Vagina (tissue), 2 donors: Measurements from ENCODE around the gene ASNSD1. TPM values are rescaled to one million over a fixed set of nuclear protein-coding genes. Genes with fewer than 3 reads are reported as not detected.

Experiments
- DNase-seq, 2 donors: peaks; one replicate each; pipeline ENCODE4 v3.0.0-alpha.2; 2017; ENCODE audit errors: extremely low spot score in 2 of 2
- H3K27ac ChIP-seq: fragments of 200-600 bp; sonication (generic); one replicate; pipeline ENCODE4 v1.5.1; 2019
- H3K27me3 ChIP-seq: fragments of 200-600 bp; sonication (generic); one replicate; pipeline ENCODE4 v1.5.1; 2019
- H3K36me3 ChIP-seq, 2 donors: fragments of 200-600 bp; sonication (generic); one replicate each; pipeline ENCODE4 v1.5.1; 2017 to 2019
- H3K4me1 ChIP-seq: fragments of 200-600 bp; sonication (generic); one replicate; pipeline ENCODE4 v1.5.1; 2019
- H3K4me3 ChIP-seq, 2 donors: fragments of 200-600 bp; sonication (generic); 1 replicate in 1 of 2; 2 replicates in 1 of 2; pipeline ENCODE4 v1.5.1; 2016 to 2019
- H3K9me3 ChIP-seq: fragments of 200-600 bp; sonication (generic); one replicate; pipeline ENCODE4 v1.5.1; 2019
- POLR2A ChIP-seq, 2 donors: fragments of 450-650 bp; IDR thresholded peaks; one replicate each; pipeline ENCODE4 v1.6.1; 2017; ENCODE audit warnings: antibody characterized with exemption in 2 of 2, mild to moderate bottlenecking in 2 of 2, moderate library complexity in 2 of 2
- POLR2AphosphoS5 ChIP-seq, 2 donors: sonication (generic); formaldehyde crosslinking; IDR thresholded peaks; one replicate each; pipeline ENCODE4 v1.9.0; 2017; ENCODE audit warnings: antibody characterized with exemption in 2 of 2, mild to moderate bottlenecking in 2 of 2, low read depth in 1 of 2; ENCODE audit not compliant: insufficient read depth in 1 of 2
- intact Hi-C: fragments of 100-400 bp; cut with DNase I; formaldehyde crosslinking; loops from one replicate; pipeline ENCODE4 v1.15.1; 2023
- total RNA-seq: library from RNA; depleted of rRNA; stranded (reverse); fragments of >200 nt; gene quantifications from one replicate; pipeline ENCODE4 v1.2.3, GENCODE V29; 2016
- TF ChIP-seq, protein P1 (sequence below), 3 experiments: fragments of 450-650 bp in 2 of 3; fragments of 200-600 bp in 1 of 3; sonication (generic) in 1 of 3; IDR thresholded peaks; one replicate each; pipeline ENCODE4 v1.5.1; 2017 to 2019; ENCODE audit warnings: antibody characterized with exemption in 3 of 3, mild to moderate bottlenecking in 2 of 3, moderate library complexity in 2 of 3

Gene ASNSD1
- total RNA-seq, 1 donor from 2014 or later, result 44.7 TPM

DNA sequence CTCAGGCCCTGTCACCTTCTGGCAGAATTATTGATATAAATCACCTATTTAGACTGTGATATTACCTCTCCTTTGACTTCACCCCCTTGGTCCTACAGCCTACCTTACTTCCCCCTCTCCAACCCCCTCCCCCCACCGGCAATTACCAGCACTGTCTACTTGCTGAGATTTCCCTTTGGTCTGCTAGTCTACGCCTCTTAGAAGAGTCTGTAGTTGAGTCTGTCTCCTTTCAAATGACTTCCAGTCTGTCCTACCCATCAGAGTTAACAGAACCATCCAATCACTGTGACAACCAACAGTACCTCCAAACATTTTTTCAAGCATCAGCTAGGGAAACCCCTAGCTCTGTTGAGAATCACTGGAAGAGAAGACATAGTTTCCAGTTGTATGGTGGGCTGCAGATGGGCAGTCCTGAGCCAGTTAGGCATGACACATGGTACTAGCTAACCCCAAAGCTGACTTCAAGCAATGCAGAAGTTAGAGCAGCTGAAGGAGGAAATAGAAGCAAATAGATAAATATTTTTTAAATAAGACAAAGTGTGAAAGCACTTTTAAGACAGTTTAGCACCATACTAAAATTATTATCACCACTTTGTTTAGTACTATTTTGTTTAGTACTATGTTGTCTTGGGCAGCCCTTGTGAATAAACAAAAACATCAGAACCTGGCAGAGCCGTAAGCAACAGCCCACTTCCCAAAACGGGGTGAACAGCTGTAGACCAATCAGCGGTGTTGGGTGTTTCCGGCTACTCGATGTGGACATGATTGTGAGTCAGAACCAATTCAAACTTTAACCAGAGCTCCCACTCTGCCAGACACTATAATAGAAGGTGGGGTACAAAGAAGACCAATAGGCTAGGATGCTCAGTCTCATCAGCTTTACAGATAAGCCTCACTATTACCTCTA, 2.7 kb upstream of the ASNSD1 start:
- Histone ChIP-seq H3K27ac (no peak overlapping the region), H3K4me3 (no peak overlapping the region), H3K27me3 (no peaks in the 10 kb centered on the region), H3K36me3 (no peaks in the 10 kb centered on the region), H3K9me3 (no peaks in the 10 kb centered on the region), H3K4me1 (peaks cover 16% of the 10 kb centered on the region)
- DNase-seq, result no peak
- no peak for TF ChIP-seq POLR2AphosphoS5 (IDR thresholded peaks at IDR 0.05; ENCODE audit: insufficient read depth in 1 of 2, low read depth in 1 of 2)
- no peak for TF ChIP-seq POLR2A (IDR thresholded peaks at IDR 0.05)
- TF ChIP-seq, protein P1, sequence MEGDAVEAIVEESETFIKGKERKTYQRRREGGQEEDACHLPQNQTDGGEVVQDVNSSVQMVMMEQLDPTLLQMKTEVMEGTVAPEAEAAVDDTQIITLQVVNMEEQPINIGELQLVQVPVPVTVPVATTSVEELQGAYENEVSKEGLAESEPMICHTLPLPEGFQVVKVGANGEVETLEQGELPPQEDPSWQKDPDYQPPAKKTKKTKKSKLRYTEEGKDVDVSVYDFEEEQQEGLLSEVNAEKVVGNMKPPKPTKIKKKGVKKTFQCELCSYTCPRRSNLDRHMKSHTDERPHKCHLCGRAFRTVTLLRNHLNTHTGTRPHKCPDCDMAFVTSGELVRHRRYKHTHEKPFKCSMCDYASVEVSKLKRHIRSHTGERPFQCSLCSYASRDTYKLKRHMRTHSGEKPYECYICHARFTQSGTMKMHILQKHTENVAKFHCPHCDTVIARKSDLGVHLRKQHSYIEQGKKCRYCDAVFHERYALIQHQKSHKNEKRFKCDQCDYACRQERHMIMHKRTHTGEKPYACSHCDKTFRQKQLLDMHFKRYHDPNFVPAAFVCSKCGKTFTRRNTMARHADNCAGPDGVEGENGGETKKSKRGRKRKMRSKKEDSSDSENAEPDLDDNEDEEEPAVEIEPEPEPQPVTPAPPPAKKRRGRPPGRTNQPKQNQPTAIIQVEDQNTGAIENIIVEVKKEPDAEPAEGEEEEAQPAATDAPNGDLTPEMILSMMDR (IDR thresholded peaks at IDR 0.05), result no peak
- intact Hi-C loops, result no loop called here

DNA sequence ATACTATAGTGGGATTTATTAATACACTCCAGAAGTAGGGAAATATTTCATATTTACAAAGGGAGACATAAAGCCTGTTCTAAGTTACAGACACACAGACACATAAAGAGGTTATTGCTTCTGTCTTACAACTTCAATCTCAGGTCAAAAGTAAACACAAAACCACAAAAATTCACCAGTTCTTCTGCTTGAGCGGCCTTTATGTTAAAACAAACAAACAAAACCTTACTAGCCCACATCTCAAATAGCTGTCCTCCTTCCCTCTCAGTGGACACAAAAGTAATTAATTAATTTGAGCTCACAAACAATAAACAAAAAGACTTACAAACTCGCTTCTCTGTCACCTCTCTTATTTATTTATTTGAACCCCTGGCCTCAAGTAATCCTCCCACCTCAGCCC, 1.5 kb upstream of the ASNSD1 start:
- intact Hi-C loops, result loop anchor here (5.0 kb wide), 1 partner anchor 38 kb away; no protein-coding TSS in a partner anchor
- no peak overlapping the region for H3K27ac ChIP-seq
- no peaks in the 10 kb centered on the region for H3K9me3 ChIP-seq
- TF ChIP-seq POLR2AphosphoS5 (IDR thresholded peaks at IDR 0.05; ENCODE audit: insufficient read depth in 1 of 2, low read depth in 1 of 2), result no peak
- TF ChIP-seq, protein P1 (IDR thresholded peaks at IDR 0.05), result no peak
- H3K4me1 ChIP-seq, result peaks cover 25% of the 10 kb centered on the region
- no peak overlapping the region for H3K4me3 ChIP-seq
- H3K27me3 ChIP-seq, result no peaks in the 10 kb centered on the region
- DNase-seq, result no peak
- no peaks in the 10 kb centered on the region for H3K36me3 ChIP-seq

DNA sequence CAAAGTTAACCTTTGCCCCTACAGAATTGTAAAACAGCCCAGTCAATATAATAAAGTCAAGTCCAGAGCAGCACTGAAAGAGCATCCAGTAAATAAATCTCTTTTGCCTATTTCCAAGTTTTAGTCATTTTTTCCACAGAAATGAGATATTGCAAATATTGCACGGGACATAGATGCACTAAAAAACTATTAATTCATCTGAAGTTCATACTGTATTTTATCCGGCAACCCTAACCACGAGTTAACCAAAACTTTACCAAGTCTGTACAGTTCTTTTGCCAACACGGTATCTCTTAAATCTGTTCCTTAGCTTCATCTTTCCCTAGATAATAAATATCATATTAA, 484 bp upstream of the ASNSD1 start:
- Histone ChIP-seq H3K4me3 (no peak overlapping the region), H3K36me3 (no peaks in the 10 kb centered on the region), H3K4me1 (peaks cover 25% of the 10 kb centered on the region), H3K27ac (peak overlapping the region; percentile 91), H3K27me3 (no peaks in the 10 kb centered on the region), H3K9me3 (no peaks in the 10 kb centered on the region)
- no peak for TF ChIP-seq POLR2AphosphoS5 (IDR thresholded peaks at IDR 0.05; ENCODE audit: insufficient read depth in 1 of 2, low read depth in 1 of 2)
- TF ChIP-seq, protein P1 (IDR thresholded peaks at IDR 0.05), result no peak
- no peak for TF ChIP-seq POLR2A (IDR thresholded peaks at IDR 0.05)
- intact Hi-C loops, result loop anchor here (5.0 kb wide), 1 partner anchor 37 kb away; no protein-coding TSS in a partner anchor
- no peak for DNase-seq

DNA sequence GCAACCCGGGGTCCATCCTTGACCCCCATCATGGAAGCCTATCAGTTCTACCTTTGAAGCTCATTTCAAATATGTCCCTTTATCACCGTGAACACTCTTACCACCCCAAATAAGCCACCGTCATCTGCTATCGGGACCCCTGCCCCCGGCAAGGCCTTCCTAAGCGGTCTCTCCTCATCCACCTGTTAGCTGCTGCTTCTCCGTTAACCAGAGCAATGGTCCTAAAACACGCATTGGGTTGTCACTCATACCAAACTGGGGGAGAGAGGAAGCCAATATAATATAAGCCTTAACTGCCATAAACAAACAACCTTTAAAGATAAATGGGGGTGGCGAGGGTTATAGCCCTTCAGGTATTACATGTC, 680 bp downstream of the ASNSD1 start:
- H3K27ac ChIP-seq, result peak overlapping the region; percentile 91
- peak overlapping the region; percentile 70 to 91 for H3K4me3 ChIP-seq
- peaks cover 25% of the 10 kb centered on the region for H3K4me1 ChIP-seq
- DNase-seq, result no peak
- TF ChIP-seq POLR2AphosphoS5 (IDR thresholded peaks at IDR 0.05; ENCODE audit: insufficient read depth in 1 of 2, low read depth in 1 of 2), result no peak
- TF ChIP-seq, protein P1 (IDR thresholded peaks at IDR 0.05), result no peak
- no peak for TF ChIP-seq POLR2A (IDR thresholded peaks at IDR 0.05)
- H3K27me3 ChIP-seq, result no peaks in the 10 kb centered on the region
- intact Hi-C loops, result loop anchor here (5.0 kb wide), 1 partner anchor 35 kb away; no protein-coding TSS in a partner anchor
- peaks cover 0 to 3% of the 10 kb centered on the region in 2 donors for H3K36me3 ChIP-seq
- no peaks in the 10 kb centered on the region for H3K9me3 ChIP-seq
